GM12878 (cell line): ENCODE measurements around the gene CGB2. TPM values are rescaled to one million over a fixed set of nuclear protein-coding genes. Genes with fewer than 3 reads are reported as not detected.
"Not testable (repeated sequence)": the region's sequence is repeated elsewhere in the genome, so short reads cannot be mapped to it uniquely, and the experiment has no call there.

Experiments
- ATAC-seq: fragments of 200-7000 bp; cut with Tn5 transposase; 3 replicates; pipeline ENCODE4 v1.9.1; 2020; ENCODE audit warnings: mild to moderate bottlenecking, moderate library complexity
- BruUV-seq: library from RNA; stranded (reverse); fragments of 400-500 nt; replicated peaks from 2 replicates; lab custom pipeline; 2021; lab: Mats Ljungman, UMichigan
- CTCF ChIA-PET: fragments of 300-600 bp; sonication (Branson Sonifier 250); formaldehyde crosslinking; extraction: SDS; loops from one replicate; lab custom pipeline; 2021; ENCODE audit warnings: inconsistent platforms; lab: Yijun Ruan, JAX
- POLR2A ChIA-PET: fragments of 350-600 bp; formaldehyde crosslinking; extraction: SDS; loops from one replicate; lab custom pipeline; 2021; ENCODE audit warnings: inconsistent platforms; lab: Charles Lee
- RAD21 ChIA-PET: fragments of 300-600 bp; sonication (Branson Sonifier 250); formaldehyde crosslinking; loops from one replicate; lab custom pipeline; 2023; ENCODE audit warnings: antibody characterized with exemption; ENCODE audit not compliant: unreplicated experiment; lab: Charles Lee
- SMC1A ChIA-PET: fragments of 300-600 bp; sonication (Branson Sonifier 250); formaldehyde crosslinking; loops from one replicate; lab custom pipeline; 2023; ENCODE audit not compliant: unreplicated experiment, uncharacterized antibody; lab: Charles Lee
- DNase-seq: peaks from one replicate; pipeline ENCODE4 v3.0.0-alpha.2; 2011; ENCODE audit warnings: low read depth, low spot score
- FAIRE-seq: peaks from 3 replicates; lab custom pipeline; 2011; peaks lifted over from hg19 to GRCh38; lab: Jason Lieb, UNC
- H2AFZ ChIP-seq: 2 replicates; pipeline ENCODE4 v1.6.0; 2011; ENCODE audit warnings: low read depth, low read length, control low read depth; ENCODE audit not compliant: control insufficient read depth
- H3K27ac ChIP-seq: 2 replicates; pipeline ENCODE4 v1.5.1; 2011; ENCODE audit warnings: control low read depth; ENCODE audit not compliant: control insufficient read depth, insufficient read depth
- H3K27me3 ChIP-seq, 2 experiments: replicated peaks in 1 of 2; 2 replicates each; pipeline versions ENCODE4 v1.6.0 to v1.6.1; 2011; ENCODE audit warnings: low read length in 1 of 2; ENCODE audit not compliant: control insufficient read depth in 2 of 2, insufficient read depth in 2 of 2
- H3K36me3 ChIP-seq, 2 experiments: 2 replicates each; pipeline ENCODE4 v1.5.1; 2011; ENCODE audit warnings: low read length in 1 of 2; ENCODE audit not compliant: control insufficient read depth in 2 of 2, insufficient read depth in 2 of 2
- H3K4me1 ChIP-seq: 2 replicates; pipeline ENCODE4 v1.6.1; 2011; ENCODE audit warnings: mild to moderate bottlenecking, low read length, moderate library complexity, mixed read lengths; ENCODE audit not compliant: control insufficient read depth, insufficient read depth
- H3K4me2 ChIP-seq: 2 replicates; pipeline ENCODE4 v1.6.0; 2011; ENCODE audit warnings: control low read depth; ENCODE audit not compliant: control insufficient read depth, insufficient read depth
- H3K4me3 ChIP-seq: fragments of 200-600 bp; sonication (generic); 2 replicates; pipeline ENCODE4 v1.5.1; 2016
- H3K79me2 ChIP-seq: 2 replicates; pipeline ENCODE4 v1.6.0; 2011; ENCODE audit warnings: low read length; ENCODE audit not compliant: control insufficient read depth, insufficient read depth
- H3K9ac ChIP-seq: 2 replicates; pipeline ENCODE4 v1.8.0; 2011; ENCODE audit warnings: low read length, control low read depth, mixed read lengths; ENCODE audit not compliant: control insufficient read depth, insufficient read depth
- H3K9me3 ChIP-seq: replicated peaks from 3 replicates; pipeline ENCODE4 v1.5.1; 2011; ENCODE audit warnings: mild to moderate bottlenecking, low read length; ENCODE audit not compliant: control insufficient read depth, insufficient read depth
- H4K20me1 ChIP-seq: 2 replicates; pipeline ENCODE4 v1.6.0; 2011; ENCODE audit not compliant: control insufficient read depth, insufficient read depth
- CHD2 ChIP-seq: IDR thresholded peaks from 2 replicates; pipeline ENCODE4 v1.6.1; 2011; ENCODE audit warnings: low read depth, low read length, improper control_type of control experiment, borderline replicate concordance
- DPF2 ChIP-seq: fragments of 450-650 bp; IDR thresholded peaks from 2 replicates; pipeline ENCODE4 v1.6.1; 2017; ENCODE audit warnings: mild to moderate bottlenecking
- GABPA ChIP-seq: IDR thresholded peaks from 2 replicates; pipeline ENCODE4 v1.6.1; 2014; ENCODE audit warnings: antibody characterized with exemption, low read depth, mild to moderate bottlenecking, inconsistent platforms
- HDAC2 ChIP-seq: fragments of 200-600 bp; sonication (generic); IDR thresholded peaks from 2 replicates; pipeline ENCODE4 v1.6.1; 2017
- PAX8 ChIP-seq: fragments of 450-650 bp; IDR thresholded peaks from 2 replicates; pipeline ENCODE4 v1.6.1; 2017; ENCODE audit warnings: mild to moderate bottlenecking, moderate library complexity
- RAD21 ChIP-seq: IDR thresholded peaks from 2 replicates; pipeline ENCODE4 v1.6.1; 2011; ENCODE audit warnings: mild to moderate bottlenecking, low read depth, low read length, moderate library complexity; ENCODE audit not compliant: insufficient read depth
- RB1 ChIP-seq: fragments of 450-650 bp; formaldehyde crosslinking; IDR thresholded peaks from 2 replicates; pipeline ENCODE4 v1.6.1; 2017; ENCODE audit warnings: mild to moderate bottlenecking, borderline replicate concordance
- RELA ChIP-seq: fragments of 450-650 bp; IDR thresholded peaks from 2 replicates; pipeline ENCODE4 v1.8.0; 2014; ENCODE audit warnings: borderline replicate concordance; ENCODE audit not compliant: partially characterized antibody
- WRNIP1 ChIP-seq: IDR thresholded peaks from 2 replicates; pipeline ENCODE4 v1.6.1; 2011; ENCODE audit warnings: low read depth, low read length, improper control_type of control experiment, borderline replicate concordance
- ZBTB40 ChIP-seq: fragments of 450-650 bp; IDR thresholded peaks from 2 replicates; pipeline ENCODE4 v1.6.1; 2016; ENCODE audit warnings: mild to moderate bottlenecking, moderate library complexity, borderline replicate concordance
- WGBS: methylation state at CpG from one replicate; pipeline ENCODE4 v1.1.6; 2016; ENCODE audit warnings: low lambda C conversion rate; ENCODE audit not compliant: insufficient replicate concordance, insufficient coverage; ENCODE audit errors: missing lambda C conversion rate; 5-methylcytosine and 5-hydroxymethylcytosine counted together
- in situ Hi-C: fragments of 300-500 bp; cut with MboI; formaldehyde crosslinking; loops from 9 replicates; pipeline ENCODE4 v1.14.3; 2018; ENCODE audit warnings: mixed read lengths
- intact Hi-C: fragments of 100-400 bp; cut with micrococcal nuclease; formaldehyde crosslinking; loops from one replicate; pipeline ENCODE4 v1.14.2; 2022; ENCODE audit not compliant: unreplicated experiment
- polyA plus RNA-seq, 11 experiments: library from polyadenylated mRNA; depleted of rRNA in 4 of 11; unstranded in 6 of 11; stranded (reverse) in 5 of 11; fragments of >200 nt; fragmentation: Nextera tagmentation in 4 of 11; fragmentation: Illumina TruSeq in 1 of 11; extraction: Ambion mirVana in 4 of 11; extraction: Trizol in 1 of 11; gene quantifications; 1 replicate in 1 of 11; 2 replicates in 10 of 11; pipeline versions ENCODE4 v1.2.1 to v1.2.3, GENCODE V29; 2011 to 2016; ENCODE audit warnings: inconsistent platforms in 2 of 11, missing spikeins in 2 of 11, low read depth in 1 of 11
- total RNA-seq, 4 experiments: library from RNA; depleted of rRNA in 3 of 4; stranded (reverse); fragments of >200 nt in 3 of 4; fragmentation: Illumina TruSeq in 1 of 4; extraction: Trizol in 1 of 4; gene quantifications; 2 replicates each; pipeline versions ENCODE4 v1.2.1 to v1.2.3, GENCODE V29; 2013 to 2021
- TF ChIP-seq, protein P1 (sequence below): IDR thresholded peaks from 2 replicates; pipeline ENCODE4 v1.6.1; 2011; ENCODE audit warnings: low read depth, low read length, improper control_type of control experiment, borderline replicate concordance

Gene CGB2
- total and polyA plus RNA-seq, 10 of the 15 experiments (the other 5 are each of a cell fraction or from before 2014, with no cell fraction given): 0.20 to 0.37 TPM; not detected in 8

GRCh38 chr19:49039736-49040135 lies 8.0 kb downstream of the CGB2 start:
- H3K4me1 ChIP-seq, H3K9me3 ChIP-seq, H3K27me3 ChIP-seq, RAD21 ChIA-PET, intact Hi-C loops, ATAC-seq, H3K4me2 ChIP-seq, H3K36me3 ChIP-seq, H2AFZ ChIP-seq, H3K4me3 ChIP-seq, H4K20me1 ChIP-seq, SMC1A ChIA-PET, in situ Hi-C loops, H3K27ac ChIP-seq, H3K9ac ChIP-seq, FAIRE-seq, BruUV-seq, CTCF ChIA-PET, H3K79me2 ChIP-seq, DNase-seq, POLR2A ChIA-PET: not testable (repeated sequence)
- WGBS: 13% methylated on average over 7 of the region's 9 CpGs

- SMC1A ChIA-PET: no interaction called here
- H3K4me1 ChIP-seq: no peaks in the 10 kb centered on the region
- RAD21 ChIA-PET: no interaction called here
- H4K20me1 ChIP-seq: no peaks in the 10 kb centered on the region
- no peak for FAIRE-seq
- BruUV-seq: no TSS peak
- H3K4me3 ChIP-seq: no peak overlapping the region
- CTCF ChIA-PET: no interaction called here
- intact Hi-C loops: no loop called here
- TF ChIP-seq RAD21: no peak
- no peak for TF ChIP-seq DPF2
- TF ChIP-seq GABPA: no peak
- no peak for TF ChIP-seq WRNIP1
- TF ChIP-seq RELA: no peak
- TF ChIP-seq CHD2: no peak
- no peak for TF ChIP-seq ZBTB40
- no peak for TF ChIP-seq PAX8
- no peak for TF ChIP-seq HDAC2
- TF ChIP-seq, protein P1, sequence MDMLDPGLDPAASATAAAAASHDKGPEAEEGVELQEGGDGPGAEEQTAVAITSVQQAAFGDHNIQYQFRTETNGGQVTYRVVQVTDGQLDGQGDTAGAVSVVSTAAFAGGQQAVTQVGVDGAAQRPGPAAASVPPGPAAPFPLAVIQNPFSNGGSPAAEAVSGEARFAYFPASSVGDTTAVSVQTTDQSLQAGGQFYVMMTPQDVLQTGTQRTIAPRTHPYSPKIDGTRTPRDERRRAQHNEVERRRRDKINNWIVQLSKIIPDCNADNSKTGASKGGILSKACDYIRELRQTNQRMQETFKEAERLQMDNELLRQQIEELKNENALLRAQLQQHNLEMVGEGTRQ: no peak
- TF ChIP-seq RB1: no peak
- no peaks in the 10 kb centered on the region for H3K27me3 ChIP-seq
- H3K27ac ChIP-seq: no peak overlapping the region
- no peaks in the 10 kb centered on the region for H3K9me3 ChIP-seq
- no peak overlapping the region for H3K4me2 ChIP-seq
- no peak for DNase-seq
- POLR2A ChIA-PET: no interaction called here
- no peak overlapping the region for H2AFZ ChIP-seq
- WGBS: 33% methylated on average over 17 of the region's 17 CpGs
- no peak for ATAC-seq
- in situ Hi-C loops: no loop called here
- no peaks in the 10 kb centered on the region for H3K79me2 ChIP-seq
- no peaks in the 10 kb centered on the region for H3K36me3 ChIP-seq
- H3K9ac ChIP-seq: no peak overlapping the region
These were observed 10.5 kb downstream of the CGB2 start for GRCh38 chr19:49042177-49042576.
